Right lobe of liver (tissue), 4 donors: ENCODE results near the gene TCEANC.

Experiments used
- POLR2A ChIP-seq: fragments of 450-650 bp; IDR thresholded peaks from one replicate; pipeline ENCODE4 v1.6.1; 2017; ENCODE audit warnings: antibody characterized with exemption, mild to moderate bottlenecking
- TF ChIP-seq, protein P1 (sequence below), 4 donors: fragments of 200-600 bp in 3 of 4; fragments of 450-650 bp in 1 of 4; IDR thresholded peaks; one replicate each; pipeline versions ENCODE4 v1.5.1 to v1.8.0; 2016 to 2022; ENCODE audit warnings: antibody characterized with exemption in 4 of 4, mild to moderate bottlenecking in 2 of 4
- donor health status: DM: no; HTN: no; CAD: no.
- donor health status: DM: no; HTN: no; CAD: no.
- donor health status: DM: no; HTN: yes; CAD: no.

DNA sequence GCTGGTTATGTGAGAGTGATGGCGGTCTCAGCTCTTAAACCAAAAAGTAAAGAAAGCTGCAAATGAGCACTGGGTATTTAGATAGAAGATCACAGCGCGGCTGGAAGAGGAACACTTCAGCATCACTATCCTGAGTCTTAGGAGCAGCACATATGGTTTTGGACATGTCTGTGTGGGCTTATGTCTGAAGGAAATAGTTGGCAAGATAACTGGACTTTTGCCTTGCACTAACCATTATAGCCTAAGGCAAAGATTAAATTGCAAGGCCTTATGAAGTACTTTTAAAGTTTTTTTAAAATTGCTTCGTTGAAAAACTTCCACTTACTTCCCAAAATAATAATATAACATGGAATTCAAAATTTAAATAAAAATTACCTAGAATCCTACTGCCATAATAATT, 31.4 kb downstream of the TCEANC start:
- TF ChIP-seq, protein P1, sequence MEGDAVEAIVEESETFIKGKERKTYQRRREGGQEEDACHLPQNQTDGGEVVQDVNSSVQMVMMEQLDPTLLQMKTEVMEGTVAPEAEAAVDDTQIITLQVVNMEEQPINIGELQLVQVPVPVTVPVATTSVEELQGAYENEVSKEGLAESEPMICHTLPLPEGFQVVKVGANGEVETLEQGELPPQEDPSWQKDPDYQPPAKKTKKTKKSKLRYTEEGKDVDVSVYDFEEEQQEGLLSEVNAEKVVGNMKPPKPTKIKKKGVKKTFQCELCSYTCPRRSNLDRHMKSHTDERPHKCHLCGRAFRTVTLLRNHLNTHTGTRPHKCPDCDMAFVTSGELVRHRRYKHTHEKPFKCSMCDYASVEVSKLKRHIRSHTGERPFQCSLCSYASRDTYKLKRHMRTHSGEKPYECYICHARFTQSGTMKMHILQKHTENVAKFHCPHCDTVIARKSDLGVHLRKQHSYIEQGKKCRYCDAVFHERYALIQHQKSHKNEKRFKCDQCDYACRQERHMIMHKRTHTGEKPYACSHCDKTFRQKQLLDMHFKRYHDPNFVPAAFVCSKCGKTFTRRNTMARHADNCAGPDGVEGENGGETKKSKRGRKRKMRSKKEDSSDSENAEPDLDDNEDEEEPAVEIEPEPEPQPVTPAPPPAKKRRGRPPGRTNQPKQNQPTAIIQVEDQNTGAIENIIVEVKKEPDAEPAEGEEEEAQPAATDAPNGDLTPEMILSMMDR (IDR thresholded peaks at IDR 0.05): no peak
- no peak for TF ChIP-seq POLR2A
